Activated CD4-positive, CD25-positive, alpha-beta regulatory T cell (primary cell): ENCODE results near the gene CCND1.

Source experiments
- DNase-seq, 4 experiments: peaks; one replicate each; lab custom pipeline; 2025; lab: John Stamatoyannopoulos, UW

The CCND1 gene

DNA sequence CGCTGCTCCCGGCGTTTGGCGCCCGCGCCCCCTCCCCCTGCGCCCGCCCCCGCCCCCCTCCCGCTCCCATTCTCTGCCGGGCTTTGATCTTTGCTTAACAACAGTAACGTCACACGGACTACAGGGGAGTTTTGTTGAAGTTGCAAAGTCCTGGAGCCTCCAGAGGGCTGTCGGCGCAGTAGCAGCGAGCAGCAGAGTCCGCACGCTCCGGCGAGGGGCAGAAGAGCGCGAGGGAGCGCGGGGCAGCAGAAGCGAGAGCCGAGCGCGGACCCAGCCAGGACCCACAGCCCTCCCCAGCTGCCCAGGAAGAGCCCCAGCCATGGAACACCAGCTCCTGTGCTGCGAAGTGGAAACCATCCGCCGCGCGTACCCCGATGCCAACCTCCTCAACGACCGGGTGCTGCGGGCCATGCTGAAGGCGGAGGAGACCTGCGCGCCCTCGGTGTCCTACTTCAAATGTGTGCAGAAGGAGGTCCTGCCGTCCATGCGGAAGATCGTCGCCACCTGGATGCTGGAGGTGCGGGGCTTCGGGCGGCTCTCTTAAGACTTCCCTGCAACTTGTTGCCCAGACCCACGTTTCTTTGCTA lies at the start of gene CCND1:
Gene CCND1 (plus strand): TSS at position 162 of the 587 bp plus-strand sequence. CDS start 158 bp downstream, at position 320.
- DNase-seq: no peak

DNA sequence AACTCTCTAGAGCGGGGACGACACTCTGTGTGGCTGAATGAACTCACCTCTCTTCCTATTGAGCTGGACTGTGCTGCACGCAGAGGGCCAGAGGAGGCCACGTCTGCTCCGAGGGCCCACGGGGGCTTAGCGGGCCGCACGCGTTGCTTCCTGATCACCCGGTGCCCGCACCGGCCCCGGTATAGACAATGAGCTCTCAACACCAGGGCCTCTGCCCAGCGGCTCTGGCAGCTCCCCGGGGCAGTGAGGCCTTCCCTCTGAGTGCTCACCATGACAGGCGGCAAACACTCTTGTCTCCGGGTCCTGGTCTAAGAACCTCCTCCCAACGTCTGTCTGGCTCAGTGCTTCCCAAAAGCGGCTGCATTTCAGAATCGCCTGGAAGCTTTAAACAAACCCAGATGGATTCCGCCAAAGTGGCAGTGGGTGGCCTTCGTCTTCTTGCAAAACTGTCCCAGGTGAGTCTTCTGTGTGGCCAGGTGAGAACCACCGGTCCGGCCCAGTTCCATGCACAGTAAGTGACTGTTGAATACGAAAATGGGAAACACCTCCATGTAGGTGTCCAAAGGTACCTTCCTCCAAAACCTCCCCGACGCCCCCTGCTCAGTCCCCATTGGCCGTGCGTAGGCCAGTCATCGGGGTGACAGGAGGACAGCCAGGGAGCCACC lies 47.8 kb upstream of the CCND1 start:
- DNase-seq: no peak

DNA sequence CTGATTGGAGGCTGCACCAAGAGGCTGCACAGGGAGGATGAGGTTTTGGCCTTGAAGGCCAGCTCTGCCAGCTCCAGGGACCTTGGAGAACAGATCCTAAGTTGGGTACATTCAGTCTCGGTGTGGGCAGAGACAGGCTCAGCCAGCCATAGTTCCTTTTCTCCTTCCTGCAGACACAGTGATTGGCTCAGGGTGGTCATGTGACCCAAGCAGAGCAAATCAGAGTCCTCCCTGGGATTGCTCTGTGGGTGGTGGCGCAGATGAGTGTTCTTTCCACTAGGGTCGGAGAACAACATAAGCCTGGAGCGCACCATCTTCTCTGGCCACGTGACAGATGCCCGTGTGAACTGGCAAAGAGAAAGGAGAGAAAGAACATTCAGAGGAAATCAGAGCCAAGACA lies 47.1 kb upstream of the CCND1 start:
- no peak for DNase-seq

DNA sequence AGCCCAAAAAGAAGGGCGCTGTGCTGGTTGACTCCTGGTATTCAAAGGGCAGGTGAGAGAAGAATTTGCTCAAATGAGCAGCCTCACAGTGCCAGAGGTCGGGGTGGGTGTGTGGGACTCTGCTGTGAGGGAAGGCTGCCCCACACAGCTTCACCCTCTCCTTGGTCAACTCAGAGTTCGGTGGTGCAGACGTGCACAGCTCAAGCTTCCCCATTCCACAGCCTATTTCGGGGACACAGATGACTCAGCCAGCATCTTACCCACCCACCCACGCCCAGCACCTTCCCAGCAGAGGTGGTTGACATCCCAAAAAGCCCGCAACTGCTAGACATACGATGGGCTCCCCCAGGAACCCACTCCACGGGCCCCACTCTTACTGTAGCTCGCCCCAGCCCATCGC lies 46.5 kb upstream of the CCND1 start:
- DNase-seq: no peak

DNA sequence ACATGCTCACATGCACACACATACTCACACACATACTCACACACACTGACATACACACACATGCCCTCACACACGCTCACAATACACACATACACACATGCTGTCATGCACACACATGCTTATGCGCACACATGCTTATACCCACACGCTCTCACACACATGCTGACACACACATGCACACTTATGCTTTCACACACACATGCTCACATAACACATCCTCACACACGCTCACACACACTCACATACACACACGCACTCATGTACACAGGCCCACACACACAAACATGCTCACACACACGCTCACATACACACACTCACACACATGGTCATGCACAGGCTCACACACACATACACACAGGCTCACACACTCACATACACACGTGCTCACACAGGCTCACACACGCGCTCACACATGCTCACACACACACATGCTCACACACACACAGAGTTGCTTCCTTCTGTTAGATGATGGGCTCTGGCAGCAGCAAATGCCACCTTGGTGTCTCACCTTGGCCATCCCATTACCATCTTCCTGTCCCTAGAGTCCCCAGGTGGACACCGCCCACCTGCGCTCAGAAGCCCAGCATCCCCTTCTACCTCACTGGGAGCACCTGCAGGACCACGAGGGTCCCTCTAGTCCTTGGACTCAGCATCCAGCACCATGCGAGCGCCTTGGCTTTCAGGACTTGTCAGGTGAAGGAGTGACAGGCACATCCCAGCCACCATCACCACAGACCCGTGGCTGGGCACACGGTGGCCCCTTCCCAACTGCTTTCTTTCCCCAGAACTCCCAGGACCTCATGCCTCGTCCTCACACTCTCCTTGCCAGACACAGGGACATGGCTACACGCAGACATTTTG lies 44.9 kb upstream of the CCND1 start:
- DNase-seq: no peak

DNA sequence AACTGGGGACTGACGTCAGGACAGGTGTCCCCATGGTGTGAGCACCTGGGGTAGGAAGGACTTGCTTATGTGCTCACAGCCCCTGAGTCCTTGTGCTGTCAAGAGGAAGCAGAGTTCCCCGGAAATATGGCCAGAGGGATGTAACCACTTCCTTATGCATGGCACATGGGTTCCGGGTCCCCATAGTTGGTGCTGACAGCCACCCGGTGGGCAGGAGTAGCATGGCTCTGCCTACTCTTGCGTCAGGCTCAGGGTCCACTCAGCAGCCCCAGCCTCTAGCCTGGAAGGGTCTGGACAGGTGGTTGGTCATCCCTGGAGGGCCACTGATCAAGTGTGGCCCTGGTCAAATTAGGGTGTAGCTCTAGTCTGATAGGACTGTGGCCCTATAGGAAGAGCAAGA lies 42.8 kb upstream of the CCND1 start:
- no peak for DNase-seq

DNA sequence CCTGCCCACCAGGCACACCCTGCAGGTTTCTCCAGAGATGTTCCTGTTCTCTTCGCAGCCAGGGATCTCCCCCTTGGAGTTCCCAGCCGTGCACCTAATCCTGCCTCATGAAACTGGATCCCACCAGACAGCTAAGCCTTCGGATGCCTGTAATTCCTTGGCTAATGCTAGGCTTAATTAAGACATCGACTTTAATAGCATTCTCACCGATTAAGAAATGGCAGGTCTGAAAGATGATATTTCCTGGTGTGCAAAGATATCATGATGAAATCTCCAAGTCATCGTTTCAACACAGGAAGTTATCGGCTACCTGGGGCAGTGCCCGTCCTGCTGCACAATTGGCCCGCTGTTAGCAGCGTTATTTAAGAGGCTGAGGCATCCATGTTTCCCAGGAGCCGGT lies 41.5 kb upstream of the CCND1 start:
- no peak for DNase-seq

DNA sequence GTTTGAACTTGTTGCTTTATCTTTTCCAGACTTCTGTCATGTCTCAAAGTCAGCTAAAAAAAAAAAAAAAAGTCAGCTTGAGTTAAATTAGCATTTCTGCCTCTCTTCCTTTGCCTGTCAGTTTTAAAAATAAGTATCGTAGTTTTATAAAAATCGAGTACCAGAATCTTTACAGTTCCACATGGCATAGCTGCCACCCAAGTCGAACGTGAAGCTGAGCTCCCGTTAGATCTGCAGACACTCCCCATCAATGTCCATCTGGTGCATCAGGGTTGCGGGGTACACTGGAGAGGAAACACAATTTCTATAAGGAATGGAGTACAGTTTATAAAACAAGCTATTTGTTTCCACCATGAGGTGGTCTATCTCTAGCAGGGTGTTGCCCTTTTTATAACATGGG lies 41.0 kb upstream of the CCND1 start:
- no peak for DNase-seq

DNA sequence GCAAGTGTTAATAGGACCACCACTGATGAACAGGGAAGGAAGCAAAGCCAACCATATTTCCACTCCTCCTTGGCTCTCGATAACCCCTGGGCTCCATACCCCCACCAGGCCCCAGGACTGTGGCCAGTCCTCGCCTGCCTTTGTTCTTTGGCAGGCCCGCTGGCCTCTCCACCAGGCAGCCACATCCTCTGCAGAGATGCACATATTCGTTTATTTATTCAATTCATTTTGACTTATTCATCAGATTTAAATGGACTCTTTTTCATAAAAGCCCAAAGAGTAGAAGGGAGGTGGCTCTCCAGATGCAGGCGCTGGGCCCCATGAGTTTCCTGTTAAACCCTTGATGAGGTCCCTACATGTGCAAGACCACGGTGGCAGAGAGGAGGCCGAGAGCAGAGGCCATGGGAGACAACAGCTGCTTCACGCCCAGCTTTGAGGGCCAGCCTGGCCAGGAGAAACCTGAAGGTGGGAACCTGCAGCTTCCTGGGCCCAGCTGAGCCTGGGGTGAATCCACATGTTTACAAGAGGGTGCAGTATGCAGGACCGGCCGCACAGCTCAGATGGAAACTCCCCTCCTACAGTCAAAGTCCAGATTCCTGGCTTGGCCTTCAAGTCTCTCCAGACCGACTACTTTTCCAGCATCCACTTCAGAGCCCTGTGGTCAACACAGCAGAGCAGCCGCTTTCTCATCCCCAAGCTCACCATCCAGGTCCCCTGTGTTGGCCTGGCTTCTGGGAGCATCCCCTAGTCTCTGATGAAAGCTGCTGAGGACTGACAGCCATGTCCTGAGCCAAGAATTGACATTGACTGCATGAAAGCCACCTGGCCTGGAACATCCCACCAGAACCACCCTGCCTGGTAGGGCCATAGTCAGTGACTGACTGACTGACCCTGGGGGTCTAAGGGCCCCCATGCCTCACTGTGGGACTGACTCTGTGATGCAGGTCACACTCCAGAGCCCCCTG lies 39.7 kb upstream of the CCND1 start:
- DNase-seq: no peak

DNA sequence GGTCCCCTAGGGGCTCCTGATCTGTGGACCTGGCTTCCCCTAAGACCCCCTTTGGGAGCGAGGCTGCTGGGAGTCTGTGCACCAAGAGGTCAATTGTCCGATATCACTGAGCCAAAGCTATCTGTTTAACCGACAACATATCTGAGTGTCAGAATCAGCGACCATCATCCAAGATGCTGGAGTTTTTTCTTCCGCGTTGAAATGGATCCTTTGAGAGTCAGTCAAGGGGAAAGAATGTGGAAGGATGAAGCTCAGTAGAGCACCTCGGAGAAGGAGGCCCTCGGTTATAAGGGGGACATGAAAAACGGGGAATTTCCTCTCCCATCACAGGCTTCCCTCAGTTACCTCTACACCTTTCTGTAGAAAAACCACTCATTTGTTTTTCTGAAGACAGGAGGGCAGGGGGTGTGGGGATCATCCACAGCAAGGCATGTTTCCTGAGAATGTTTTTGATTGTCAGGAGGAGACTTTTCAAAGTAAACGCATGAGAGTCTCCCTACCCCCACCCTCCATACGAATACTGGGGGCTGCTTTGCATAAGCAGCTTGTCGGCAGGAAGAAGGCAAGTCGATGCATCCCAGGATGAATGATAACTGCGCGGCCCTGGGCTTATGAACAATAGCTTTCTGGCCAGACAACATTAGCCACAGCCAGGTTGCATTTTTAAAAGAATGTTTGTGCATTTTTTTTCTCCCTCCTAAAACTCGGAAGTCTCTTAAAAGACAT lies 37.7 kb upstream of the CCND1 start:
- no peak for DNase-seq

DNA sequence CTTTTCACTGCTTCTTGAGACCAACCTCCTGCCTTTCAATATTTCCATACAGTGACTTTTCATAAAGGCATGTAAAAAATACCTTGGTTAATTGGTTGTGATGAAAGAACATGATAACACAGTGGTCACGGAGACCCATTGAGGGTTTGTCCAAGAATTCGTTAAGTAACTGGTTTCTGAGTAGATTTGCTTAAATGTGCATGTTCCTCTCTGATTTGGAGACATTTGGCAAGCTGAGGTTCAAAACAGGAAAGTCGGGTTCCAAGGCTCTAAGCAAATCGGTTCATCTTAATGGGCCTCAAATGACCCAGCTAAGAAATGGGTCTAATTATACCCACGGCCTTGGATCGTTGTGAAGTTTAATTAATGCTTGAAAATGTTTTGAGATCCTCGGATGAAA lies 36.9 kb upstream of the CCND1 start:
- no peak for DNase-seq

DNA sequence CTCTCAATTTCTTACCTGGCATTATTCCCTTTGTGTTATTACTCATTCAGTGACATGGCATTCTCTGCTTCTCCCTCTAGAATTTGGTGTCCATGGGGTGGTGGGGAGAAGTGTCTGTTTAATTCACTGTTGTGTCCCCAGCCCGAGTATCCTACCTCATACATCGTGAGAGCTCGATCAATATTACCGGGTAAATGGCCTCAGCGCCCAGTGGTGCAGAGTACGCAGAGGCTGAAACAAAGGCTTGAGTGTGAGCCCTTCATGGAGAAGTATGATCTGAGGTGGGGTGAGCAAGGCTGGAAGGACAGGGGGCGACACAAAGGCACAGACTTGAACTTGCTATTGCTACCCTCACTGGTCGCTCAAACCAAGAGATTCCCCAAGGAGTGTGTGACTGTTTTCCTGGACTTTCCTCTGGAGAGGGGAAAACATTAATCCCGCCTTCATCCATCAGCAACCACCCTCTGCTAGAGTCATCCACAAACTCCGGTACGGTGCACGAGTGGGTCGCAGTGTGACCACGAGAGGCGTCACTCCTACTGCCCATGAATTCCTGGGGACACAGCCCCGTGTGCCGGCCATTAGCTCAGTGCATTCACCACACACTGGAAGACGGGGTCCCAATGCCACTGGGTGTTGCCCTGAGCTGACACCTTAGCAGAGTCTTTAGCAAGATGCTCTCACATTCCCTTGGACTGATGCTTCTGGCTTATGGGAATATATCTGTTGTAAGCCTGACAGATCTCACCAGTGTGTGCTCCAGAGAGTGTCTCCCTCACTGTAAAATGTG lies 35.0 kb upstream of the CCND1 start:
- DNase-seq: no peak

DNA sequence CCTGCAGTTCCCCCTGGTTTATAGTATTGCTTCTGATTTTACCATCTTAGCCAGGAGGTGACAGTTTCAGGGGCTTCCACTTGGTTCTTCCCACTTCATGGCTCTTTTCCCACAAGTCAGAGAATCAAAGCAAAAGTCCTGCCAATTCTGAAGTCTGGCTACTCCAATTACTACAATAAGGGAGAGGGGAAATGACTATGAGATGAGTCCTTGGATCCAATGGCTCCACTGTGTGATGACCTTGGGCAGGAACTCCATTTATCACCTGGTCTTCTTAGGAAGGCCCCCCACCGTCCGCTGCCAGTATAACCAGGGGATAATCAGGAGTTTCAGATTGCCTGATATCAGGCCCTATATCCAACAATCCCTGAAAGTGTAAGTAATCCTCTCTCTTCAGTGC lies 31.6 kb upstream of the CCND1 start:
- DNase-seq: no peak

DNA sequence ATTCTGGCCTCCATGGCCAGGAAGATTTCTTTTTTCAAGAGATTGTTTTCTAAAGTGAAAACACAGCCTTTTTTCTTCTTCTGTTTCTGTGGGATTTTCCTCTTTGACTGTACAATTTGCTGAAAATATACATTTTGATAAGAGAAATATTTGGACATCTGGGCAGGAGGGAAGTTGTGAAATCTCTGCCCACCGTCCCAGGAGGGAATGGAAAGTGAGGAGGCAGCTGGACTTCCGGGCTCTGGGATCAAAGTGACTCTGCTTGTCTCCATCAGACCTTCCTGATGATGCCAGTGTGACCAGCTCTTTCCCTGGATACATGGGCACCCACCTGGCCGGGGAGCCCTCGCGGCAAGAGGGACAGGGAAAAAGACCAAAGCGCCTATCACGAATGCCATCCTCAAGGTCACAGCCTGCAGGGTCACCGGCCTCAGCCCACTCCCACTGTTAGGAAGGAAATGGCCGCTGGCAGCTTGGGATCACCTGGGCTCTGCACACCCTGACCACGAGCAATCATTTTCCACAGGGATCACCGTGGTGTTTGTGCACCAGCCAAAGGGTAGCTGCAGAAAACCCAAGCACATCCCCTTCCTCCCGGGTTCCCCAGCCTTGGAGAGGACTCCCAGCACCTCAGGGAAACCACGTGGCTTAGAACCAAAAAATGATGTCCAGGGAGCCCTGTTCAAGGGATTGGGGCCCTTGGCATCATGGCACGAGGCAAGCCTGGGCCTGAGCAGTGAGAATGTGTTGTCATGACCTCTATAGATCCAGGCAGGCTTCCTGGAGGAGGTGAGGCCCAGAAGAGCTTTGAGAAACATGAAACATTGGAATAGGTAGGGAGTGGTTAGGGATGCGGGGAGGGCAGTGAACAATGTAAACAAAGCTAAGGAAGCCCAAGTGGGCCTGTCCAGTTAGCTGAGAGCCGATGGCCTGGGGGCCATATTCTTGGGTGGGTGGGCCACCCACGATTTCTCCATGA lies 29.1 kb upstream of the CCND1 start:
- DNase-seq: no peak

DNA sequence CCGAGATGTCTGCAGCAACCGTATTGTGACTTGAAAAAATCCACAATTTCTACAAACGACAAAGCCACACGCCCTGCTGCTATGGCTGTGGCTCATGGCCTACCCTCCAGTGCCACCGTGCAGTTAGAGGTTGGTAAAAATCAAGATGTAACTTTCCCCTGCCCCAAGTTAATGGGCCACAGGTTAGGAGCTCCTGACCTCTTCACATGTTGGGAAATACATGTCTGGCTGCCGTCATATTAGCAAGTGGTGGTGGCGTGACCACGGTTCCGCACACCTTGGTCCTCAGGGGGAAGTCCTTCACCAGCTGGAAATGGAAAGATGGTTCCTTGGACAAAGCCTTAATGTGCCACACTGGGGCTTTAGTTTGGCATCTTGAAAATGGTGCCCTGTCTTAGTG lies 27.4 kb upstream of the CCND1 start:
- no peak for DNase-seq

DNA sequence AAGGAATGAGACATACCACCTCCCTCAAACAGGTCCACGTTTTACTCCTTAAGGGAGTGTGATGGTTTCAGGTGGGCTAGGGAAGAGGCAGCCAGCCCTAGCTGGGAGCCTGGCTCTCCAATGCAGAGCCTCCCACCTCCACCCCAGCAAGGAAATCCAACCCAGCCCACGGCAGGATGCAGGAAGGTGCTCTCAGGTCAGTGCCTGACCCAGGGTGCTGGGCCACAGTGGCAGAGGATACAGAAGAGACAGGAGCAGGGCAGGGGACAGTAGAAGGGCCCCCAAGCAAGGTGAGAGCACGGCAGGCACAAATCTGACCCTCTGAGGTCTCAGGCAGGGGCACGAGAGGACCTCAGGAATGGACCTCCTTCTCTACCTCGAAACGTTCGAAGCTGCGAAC lies 26.9 kb upstream of the CCND1 start:
- DNase-seq: no peak

DNA sequence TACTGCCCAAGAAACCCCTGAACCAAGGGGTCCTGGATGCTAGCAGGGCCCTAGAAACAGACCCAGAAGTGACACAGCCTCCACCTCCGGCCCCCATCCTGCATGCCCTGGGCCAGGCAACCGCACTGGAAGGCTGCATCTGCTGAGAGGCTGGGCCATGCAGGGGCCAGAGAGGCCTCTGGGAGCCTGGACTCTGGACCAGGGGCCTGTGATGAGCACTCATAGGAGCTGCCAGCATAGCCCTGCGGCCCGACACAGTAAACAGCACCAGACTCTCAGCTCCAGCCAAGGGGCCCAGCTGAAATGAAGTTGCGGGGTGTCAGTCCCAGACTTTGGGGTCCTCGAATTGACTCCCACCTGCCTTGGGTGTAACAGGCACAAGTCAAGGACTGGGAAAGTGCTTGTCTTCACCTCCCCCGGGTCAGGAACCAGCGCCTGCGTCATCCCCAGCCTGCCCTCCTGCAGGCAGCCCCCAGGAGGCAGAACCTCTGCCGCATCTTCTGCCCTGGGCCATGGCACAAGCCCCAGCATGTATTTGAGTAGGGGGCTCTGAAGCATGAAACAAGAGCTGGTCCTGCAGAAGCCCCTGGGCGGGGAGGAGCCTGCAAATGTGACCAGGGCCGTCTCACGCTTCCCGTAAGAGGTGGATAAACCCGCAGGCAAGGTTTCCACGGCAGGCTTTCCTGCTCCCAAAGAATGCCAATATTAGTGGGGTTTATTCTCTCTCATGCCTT lies 25.2 kb upstream of the CCND1 start:
- DNase-seq: no peak

DNA sequence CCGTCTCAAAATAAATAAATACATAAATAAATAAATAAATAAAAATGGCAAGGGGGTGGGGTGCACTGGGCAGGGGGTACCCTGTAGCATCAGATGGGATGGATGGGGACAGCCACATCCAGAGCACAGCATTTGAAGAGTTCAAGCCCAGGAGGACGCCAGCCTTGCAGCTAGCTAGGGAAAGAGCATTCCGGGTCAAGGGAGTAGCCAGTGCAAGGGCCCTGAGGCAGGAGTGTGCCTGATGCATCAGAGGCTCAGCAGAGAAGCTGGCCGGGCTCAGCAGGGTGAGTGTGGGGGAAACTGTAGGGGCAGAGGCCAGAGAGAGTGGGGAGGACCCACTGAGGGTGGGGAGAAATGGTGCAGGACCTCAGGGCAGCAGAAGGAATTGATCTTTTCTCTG lies 23.7 kb upstream of the CCND1 start:
- no peak for DNase-seq

DNA sequence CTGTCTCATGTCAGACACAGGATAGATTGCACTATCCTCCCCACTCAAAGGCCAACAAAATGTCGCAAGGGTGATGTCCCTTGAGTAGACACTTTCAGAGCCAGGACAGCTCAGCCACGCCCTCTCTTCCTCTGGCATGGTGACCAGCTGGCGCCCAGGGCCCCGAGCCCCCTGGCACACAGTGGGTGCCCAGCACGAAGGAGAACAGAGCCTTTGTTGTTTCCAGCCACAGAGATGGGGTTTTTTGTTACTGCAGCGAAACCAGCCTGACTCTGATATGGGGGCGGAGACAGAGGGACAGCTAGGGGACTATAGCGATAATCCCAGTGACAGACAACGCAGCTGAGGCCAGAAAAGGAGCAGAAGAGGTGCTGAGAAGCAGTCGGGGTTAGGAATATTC lies 23.3 kb upstream of the CCND1 start:
- DNase-seq: no peak
